GM21737 (cell line): ENCODE measurements around the gene MRPS21.
"Not testable (repeated sequence)": the region's sequence is repeated elsewhere in the genome, so short reads cannot be mapped to it uniquely, and the experiment has no call there.

ENCODE experiments used
- ATAC-seq: cut with Tn5 transposase; IDR thresholded peaks from one replicate; pipeline ENCODE4 v1.9.1; 2021; ENCODE audit warnings: mild to moderate bottlenecking, moderate library complexity; ENCODE audit not compliant: unreplicated experiment

The MRPS21 gene

DNA sequence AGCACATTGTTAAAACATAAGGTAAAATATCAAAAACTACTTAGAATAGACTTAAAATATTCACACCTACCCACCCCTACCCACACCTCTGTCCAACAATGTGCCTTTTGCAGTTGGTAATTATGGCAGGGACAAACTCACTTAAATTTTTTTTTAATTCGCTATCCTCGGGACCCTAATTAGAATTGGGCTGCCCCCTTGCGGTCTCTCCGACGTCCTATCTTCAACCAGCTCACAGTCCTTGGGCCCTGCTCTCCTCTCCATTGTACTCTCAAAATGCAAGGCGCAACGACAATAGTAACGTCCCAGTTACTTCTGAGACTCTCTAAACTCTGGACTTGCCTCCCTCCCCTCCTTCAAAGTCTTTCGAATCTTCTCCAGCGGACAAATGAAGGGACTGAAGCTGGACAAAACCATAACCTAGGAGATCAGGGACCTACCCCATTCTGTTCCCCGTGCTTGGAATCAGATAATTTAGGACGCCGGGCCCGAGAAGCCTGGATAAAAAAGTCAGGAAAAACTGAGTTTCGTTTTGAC is 12.4 kb upstream of the MRPS21 start:
- no peak for ATAC-seq

DNA sequence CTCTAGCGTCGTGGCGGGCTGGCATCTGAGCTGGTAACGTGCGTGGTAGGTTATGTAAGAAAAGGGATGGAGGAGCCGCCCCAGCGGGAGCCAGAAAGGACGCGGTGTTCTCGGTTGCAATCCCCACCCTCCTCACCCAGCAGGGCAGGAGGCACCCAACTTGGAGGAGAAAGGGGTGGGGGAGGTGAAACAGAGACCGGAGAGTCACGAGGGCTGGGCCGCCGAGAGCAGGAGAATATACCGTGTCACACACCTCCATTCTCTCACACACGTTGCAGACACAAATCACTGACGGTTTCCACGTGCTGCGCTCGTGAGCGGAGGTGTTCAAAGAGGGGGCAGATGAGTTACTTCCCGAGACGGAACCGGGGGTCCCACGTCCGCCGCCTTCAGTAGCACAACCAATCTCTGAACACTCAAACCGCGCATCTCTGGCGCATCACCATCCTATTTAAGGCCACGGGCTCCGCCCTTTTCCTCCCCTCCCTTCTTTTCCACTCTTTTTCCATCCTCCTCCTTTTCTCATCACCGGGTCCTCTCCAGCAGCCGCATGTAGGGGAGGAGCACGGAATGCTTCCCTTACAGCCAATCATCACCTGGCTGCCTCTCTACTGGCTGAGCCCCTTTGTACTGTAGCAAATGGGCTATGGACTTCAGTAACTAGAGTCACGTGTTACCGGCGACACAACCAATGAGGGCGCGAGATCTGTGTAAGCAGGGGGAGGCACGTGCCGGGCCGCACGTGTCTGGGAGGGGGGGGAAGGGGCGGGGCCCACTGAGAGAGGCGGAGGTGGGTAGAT is 11.7 kb upstream of the MRPS21 start, which contains the start of gene CIART:
Gene CIART, plus strand, starts transcription at position 797 of the 800 bp plus-strand sequence. CDS start 714 bp downstream, outside the sequence.
- no peak for ATAC-seq

DNA sequence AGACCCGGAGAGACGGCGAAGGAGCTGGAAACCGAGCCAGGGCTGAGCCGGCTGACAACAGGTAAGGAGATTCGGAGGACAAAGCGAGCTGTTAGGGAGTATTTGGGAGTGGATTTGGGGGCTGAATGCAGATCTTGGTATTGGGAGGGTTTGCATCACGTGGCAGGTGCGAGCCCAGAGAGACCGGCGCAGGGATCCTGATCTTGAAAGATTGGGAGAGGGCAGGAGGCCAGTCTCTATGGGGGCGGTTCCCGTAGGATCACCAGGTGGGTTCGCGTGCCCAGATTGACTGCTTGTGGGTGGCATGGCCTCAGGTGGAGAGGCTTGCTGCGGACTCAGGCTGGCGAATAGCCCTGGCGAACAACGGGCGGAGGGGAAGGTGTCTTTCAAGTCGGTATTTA is 11.1 kb upstream of the MRPS21 start:
- no peak for ATAC-seq

DNA sequence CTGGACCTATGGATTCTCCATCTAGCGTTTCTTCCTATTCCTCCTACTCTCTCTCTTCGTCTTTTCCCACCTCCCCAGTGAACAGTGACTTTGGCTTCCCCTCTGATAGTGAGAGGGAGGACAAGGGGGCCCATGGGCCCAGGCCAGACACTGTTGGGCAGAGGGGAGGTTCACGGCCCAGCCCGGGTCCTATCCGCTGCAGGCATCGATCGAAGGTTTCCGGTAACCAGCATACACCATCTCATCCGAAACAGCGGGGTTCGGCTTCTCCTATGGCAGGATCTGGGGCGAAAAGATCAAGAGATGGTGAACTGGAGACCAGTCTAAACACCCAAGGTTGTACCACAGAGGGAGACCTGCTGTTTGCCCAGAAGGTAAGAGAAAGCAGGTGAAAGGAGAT is 10.4 kb upstream of the MRPS21 start:
- no peak for ATAC-seq

DNA sequence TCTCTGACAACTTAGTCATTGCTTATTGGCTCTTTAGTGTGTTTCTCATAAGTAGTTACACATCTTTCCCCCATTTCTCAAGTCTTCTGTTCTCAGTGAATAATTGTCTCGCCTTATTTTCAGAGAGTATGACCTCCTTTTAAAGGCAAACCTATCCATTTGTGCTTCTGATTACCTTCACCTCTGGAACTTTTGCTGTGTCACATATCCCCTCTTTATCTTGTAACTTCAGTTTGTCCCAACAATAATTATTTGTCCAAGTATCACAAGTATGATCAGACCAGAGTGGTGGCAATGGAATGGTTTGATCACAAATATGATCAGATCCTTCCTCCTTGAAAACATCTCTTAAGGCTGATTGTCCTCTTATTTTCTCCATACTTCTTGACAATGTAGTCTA is 5.3 kb upstream of the MRPS21 start:
- ATAC-seq: no peak

DNA sequence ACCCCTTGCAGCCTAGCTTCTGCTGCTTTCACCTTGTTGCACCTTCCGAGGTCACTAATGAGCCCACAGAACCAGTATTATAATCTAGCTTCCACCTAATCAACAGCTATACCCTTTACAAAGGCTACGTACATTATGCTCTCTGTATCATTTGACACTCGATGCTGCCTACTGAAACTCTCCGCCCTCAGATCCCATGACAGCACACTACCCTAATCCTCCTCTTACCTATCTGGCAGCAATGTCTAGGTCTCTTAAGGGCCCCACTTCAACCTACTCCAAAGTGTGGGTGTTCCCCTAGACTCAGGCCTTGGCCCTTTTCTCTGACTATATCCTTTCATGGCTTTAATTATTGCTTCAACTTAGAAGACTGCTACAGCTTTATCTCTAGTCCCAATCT is 4.8 kb upstream of the MRPS21 start:
- ATAC-seq: no peak

DNA sequence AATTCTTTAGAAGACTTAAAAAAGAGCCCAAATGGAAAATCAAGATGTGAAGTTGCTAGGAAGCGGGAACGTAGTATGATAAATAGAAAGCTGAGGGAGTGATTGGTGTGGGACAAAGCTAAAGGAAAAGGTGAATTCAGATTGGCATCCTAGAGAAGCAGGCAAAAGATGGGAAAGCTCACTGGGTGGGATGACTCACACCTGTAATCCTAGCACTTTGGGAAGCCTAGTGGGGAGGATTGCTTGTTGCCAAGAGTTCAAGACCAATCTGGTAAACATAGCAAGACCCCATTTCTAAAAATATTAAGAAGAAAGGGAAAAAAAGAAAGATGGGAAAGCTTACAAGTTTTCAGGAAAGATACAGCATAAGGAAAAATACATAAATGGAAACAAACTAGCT is 1.8 kb downstream of the MRPS21 start:
- ATAC-seq: no peak

DNA sequence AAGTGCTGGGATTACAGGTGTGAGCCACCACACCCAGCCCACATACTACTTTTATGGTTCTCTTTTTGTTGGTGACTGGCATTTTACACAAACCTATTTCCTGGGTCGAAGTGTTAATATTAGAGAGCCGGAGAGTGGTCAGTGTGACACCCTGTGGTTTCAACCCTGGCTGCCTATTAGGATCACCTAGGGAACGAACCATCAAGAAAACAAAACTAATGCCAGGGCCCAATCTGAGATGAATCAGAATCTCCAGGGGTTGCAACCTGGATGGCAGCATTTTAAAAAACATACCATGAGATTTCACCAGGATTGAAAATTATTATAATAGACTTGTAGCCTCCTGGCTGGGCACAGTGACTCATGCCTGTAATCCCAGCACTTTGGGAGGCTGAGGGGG is 6.1 kb downstream of the MRPS21 start:
- no peak for ATAC-seq

DNA sequence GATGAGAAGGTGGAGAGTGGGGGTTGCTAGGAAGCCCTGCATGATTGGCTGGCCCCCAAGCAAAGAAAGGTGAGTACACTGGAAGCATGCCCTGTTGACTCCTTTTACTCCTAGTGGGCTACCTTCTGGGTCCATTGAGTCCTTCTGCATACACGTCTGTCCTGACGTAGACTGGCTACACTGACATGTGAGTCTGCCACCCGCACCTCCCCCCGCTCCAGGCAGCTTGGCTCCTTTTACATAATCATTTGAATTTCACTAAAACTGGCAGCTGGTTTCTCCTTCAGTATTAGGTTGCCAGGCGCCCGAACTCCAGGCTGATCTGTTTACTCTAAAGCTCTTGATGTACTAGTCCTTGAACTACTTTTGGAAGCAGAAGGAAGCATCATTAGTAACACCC is 8.7 kb downstream of the MRPS21 start:
- no peak for ATAC-seq

DNA sequence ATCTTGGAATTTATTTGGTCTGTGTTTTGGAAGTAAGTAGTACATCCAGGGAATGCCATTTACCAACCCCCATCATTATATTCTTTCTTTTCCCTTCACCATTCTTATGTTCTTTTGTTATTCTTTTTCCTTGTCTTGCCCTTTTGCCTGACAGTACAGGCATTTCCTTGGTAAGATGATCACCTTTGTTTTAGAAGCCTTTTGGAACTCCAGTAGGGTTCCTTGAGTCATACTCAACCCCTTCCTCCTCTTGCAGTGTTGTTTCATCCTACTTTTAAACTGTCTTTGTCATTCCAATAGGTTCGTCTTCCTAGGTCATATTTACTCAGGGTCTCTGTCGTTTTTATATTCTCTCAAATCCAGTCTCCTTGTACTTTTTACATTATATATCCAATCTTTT is 9.2 kb downstream of the MRPS21 start:
- no peak for ATAC-seq

DNA sequence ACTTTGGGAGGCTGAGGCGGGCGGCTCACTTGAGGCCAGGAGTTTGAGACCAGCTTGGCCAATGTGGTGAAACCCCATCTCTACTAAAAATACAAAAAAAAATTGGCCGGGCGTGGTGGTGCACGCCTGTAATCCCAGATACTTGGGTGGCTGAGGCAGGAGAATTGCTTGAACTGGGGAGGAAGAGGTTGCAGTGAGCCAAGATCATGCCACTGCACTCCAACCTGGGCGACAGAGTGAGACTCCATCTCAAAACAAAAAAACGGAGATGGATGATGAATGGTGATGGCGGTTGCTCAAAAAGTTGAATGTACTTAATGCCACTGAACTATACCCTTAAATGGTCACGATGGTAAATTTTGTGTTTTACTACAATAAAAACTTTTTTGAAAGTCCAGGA is 14.9 kb downstream of the MRPS21 start:
- not testable (repeated sequence) for ATAC-seq

DNA sequence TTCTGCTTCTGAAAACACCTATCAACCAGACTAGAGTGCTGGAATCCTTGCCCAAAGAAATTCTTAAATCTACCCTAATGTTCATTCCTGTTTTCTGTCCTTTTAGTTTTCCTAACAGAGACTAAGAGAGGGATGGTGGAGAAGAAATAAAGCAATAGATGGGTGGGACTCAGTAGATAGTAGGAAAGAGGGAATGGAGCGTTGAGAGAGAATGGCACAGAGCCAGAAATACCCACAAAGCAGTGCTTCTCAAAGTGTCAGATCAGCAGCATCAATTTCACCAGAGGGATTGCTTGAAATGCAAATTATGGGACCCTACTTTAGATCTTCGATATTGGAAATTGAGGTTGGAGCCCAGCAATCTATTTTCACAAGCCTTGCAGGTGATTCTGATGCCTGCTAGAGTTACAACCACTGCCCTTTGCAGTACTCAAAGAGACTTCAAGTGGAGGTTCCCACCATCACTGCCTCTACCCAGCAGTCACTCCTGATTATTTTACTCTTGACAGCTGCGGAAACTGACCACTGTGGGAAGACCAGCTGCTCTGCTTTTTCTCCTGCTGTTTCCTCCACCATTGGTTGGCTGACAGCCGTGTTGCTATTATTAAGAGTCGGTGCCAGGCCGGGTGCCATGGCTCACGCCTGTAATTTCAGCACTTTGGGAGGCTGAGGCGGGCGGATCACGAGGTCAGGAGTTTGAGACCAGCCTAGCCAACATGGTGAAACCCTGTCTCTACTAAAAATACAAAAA is 16.3 kb downstream of the MRPS21 start:
- ATAC-seq: no peak

DNA sequence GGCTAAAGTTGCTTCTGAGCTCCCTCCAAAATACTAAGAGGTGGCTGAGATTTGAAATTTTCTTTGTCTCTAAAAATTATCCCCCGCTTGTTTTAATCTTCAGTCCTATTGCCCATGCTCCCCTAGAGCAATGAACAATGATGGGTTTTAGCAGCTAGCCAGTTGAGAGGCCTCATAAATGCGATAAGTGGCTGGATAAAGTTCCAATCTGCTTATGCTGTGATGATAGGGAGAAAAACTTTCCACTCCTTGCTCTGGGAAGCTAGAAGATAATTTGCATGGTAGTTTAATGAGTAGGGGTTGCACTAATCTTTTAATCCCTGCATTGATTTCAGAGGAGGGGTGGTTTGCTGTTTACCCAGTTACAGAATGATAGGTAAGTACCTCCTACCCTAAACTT is 18.1 kb downstream of the MRPS21 start:
- ATAC-seq: no peak

DNA sequence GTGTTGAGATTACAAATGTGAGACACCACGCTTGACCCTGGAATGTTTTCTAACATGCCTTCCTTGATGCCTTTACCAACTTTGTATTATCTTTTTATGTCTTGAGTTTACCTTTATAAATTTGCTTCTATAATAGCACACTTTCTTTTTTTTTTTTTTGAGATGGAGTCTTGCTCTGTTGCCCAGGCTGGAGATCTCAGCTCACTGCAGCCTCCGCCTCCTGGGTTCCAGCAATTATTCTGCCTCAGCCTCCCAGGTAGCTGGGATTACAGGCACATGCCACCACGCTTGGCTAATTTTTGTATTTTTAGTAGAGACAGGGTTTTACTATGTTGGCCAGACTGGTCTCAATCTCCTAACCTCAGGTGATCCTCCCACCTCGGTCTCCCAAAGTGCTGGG is 21.0 kb downstream of the MRPS21 start:
- not testable (repeated sequence) for ATAC-seq

DNA sequence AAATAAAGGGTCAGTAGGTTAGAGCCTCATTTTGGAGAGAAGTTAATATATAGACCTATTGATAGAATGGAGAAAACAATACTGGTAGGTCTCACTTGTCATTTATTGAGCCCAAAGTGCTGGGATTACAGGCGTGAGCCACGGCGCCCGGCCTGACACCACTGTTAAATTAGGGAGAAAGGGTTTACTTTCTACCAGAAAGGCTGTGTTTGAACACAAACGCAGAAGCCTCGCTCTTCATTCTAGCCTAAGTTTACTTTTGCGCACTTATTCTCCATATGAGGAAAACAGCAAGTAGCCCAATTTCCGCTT is 27.0 kb downstream of the MRPS21 start:
- no peak for ATAC-seq

DNA sequence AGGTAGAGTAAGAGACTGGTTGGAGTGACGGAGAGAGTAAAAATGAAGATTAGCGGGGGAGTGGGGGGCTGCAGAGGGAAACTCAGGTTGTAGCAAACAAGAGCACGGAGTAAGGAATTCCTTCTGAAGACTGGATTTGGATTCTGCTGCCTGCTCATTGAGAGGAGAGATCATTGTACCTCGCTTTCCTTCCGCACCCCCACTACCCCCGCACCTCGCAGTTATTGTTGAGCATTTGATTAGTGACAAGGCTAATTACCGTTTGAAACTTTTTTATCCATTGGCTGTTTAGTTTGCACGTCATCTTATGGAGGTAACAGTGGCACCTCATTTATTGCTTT is 28.1 kb downstream of the MRPS21 start:
- ATAC-seq: no peak

DNA sequence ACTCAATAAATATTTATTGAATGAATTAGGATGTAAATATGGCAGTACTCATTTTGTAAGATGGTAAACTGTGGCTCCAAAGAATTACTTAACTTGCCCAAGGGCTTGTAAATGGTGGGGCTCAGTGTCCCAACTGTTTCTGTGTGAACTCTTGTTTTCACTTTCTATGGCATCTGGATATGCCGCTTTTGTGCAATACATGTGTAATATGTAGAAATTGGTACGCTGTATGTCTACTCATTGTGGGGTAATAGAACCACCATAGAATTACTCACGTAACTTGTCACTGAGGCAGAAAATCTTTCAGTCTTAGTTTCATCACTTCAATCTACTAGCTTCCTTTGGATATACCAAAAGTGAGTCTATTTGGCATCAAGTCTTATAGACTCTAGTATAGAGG is 28.6 kb downstream of the MRPS21 start:
- ATAC-seq: no peak

DNA sequence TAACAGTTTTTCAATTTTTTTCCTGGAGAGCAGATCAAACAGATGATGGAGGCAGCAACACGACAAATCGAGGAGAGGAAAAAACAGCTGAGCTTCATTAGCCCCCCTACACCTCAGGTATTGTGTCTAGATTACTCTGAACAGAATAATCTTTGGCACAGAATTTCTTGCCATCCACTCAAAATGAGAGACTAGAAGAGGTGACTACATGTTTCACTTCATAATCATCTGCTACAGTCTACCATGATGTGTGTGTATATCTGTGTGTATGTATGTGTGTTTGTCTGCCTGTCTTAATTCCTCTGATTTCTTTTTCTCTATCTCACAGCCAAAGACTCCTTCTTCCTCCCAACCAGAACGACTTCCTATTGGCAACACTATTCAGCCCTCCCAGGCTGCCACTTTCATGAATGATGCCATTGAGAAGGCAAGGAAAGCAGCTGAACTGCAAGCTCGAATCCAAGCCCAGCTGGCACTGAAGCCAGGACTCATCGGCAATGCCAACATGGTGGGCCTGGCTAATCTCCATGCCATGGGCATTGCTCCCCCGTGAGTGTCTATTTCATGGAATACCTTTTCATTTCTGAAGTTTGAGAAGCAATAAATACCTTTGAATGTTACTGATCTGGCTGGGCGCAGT is 39.1 kb downstream of the MRPS21 start:
- ATAC-seq: no peak

DNA sequence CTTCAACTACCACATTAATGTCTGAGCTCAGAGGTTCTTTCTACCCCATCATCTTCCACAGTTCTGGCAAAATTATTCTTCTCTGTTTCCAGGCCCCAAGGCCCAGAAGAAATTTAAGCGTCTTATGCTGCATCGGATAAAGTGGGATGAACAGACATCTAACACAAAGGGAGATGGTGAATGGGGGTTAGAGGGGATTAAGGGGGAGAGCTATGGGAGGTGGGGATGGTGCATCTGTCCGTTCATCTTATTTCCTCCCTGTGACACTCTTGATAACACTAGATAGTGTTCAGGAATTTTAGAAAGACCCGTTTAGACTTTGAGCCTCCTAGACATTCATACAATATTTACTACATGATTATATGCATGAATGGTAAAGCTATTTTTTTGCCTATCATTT is 52.7 kb downstream of the MRPS21 start:
- ATAC-seq: no peak

DNA sequence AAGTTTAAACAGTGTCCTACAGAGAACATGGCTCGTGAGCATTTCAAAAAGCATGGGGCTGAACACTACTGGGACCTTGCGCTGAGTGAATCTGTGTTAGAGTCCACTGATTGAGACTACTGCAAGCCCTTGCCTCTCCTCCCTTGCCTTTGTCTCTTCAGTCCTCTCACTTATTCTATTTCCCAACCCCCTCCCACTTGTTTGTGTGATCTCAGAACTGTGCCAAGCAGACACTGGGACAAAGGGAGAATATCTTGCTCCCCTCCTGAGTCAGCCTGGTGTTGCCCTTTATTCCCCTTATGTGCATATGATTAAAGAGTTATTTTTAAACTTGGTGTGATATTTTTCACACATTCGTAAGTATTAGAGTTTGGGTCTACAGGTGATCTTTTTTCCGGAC is 59.2 kb downstream of the MRPS21 start:
- ATAC-seq: no peak
